B cell (primary cell): Measurements from ENCODE around the gene TNFRSF6B.

Source experiments
- EZH2 ChIP-seq: IDR thresholded peaks from 2 replicates; pipeline ENCODE4 v1.6.1; 2012; ENCODE audit warnings: borderline replicate concordance, low read depth, mild to moderate bottlenecking, moderate library complexity, low read length; ENCODE audit not compliant: insufficient read depth, poor library complexity, severe bottlenecking
- TF ChIP-seq, protein P1 (sequence below): fragments of 200-600 bp; IDR thresholded peaks from one replicate; pipeline ENCODE4 v1.8.0; 2022; ENCODE audit warnings: antibody characterized with exemption, mild to moderate bottlenecking

DNA sequence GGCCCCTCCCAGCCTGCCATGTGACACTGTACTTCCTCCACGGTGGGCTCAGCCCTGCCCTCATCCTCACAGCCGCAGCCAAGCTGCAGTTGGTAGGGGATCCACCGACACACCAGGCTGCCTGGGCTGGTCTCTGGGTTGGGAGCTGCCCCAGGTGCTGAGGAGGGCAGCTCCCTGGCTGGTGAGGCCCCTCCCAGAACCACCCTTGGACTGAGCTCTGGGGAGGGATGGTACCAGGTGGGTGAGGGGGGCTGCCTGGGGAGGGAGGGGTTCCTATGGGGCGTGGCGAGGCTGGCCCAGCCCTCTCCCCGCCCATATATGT lies 185 bp upstream of the TNFRSF6B start:
- TF ChIP-seq, protein P1, sequence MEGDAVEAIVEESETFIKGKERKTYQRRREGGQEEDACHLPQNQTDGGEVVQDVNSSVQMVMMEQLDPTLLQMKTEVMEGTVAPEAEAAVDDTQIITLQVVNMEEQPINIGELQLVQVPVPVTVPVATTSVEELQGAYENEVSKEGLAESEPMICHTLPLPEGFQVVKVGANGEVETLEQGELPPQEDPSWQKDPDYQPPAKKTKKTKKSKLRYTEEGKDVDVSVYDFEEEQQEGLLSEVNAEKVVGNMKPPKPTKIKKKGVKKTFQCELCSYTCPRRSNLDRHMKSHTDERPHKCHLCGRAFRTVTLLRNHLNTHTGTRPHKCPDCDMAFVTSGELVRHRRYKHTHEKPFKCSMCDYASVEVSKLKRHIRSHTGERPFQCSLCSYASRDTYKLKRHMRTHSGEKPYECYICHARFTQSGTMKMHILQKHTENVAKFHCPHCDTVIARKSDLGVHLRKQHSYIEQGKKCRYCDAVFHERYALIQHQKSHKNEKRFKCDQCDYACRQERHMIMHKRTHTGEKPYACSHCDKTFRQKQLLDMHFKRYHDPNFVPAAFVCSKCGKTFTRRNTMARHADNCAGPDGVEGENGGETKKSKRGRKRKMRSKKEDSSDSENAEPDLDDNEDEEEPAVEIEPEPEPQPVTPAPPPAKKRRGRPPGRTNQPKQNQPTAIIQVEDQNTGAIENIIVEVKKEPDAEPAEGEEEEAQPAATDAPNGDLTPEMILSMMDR = no peak
- TF ChIP-seq EZH2 = no peak
